Activated naive CD4-positive, alpha-beta T cell treated with anti-CD3 and anti-CD28 coated beads, Interleukin-2, amount 50 U/mL, for 72 hours (primary cell): ENCODE data around the gene NPHP4. TPM values are rescaled to one million over a fixed set of nuclear protein-coding genes. Genes with fewer than 3 reads are reported as not detected.

ENCODE experiments used
- ATAC-seq, 2 donors: fragments of 150-1000 bp; cut with Tn5 transposase; 2 replicates each; pipeline ENCODE4 v1.10.0; 2021; ENCODE audit warnings: mild to moderate bottlenecking in 2 of 2, moderate library complexity in 2 of 2
- DNase-seq, 2 donors: peaks; one replicate each; pipeline ENCODE4 v3.0.0; 2021 to 2022; ENCODE audit warnings: low spot score in 2 of 2
- H3K27ac Mint-ChIP-seq, 2 donors: one replicate each; pipeline ENCODE4 v1.8.0; 2022; ENCODE audit warnings: mild to moderate bottlenecking in 2 of 2, mixed read lengths in 2 of 2
- H3K36me3 Mint-ChIP-seq, 2 donors: one replicate each; pipeline ENCODE4 v1.8.0; 2022; ENCODE audit warnings: mixed read lengths in 2 of 2
- H3K9me3 Mint-ChIP-seq, 2 donors: one replicate each; pipeline ENCODE4 v1.8.0; 2022; ENCODE audit warnings: mixed read lengths in 2 of 2
- total RNA-seq, 2 donors: library from RNA; stranded (reverse); gene quantifications; one replicate each; pipeline ENCODE4 v1.2.3, GENCODE V29; 2022

NPHP4 gene
- total RNA-seq, 2 donors from 2014 or later: 10.0 to 22.5 TPM

GRCh38 chr1:5943343-5944124 is 48.7 kb downstream of the NPHP4 start:
- no peak overlapping the region for H3K27ac Mint-ChIP-seq
- no peaks in the 10 kb centered on the region for H3K36me3 Mint-ChIP-seq
- H3K9me3 Mint-ChIP-seq: no peaks in the 10 kb centered on the region
- ATAC-seq: no peak
- no peak for DNase-seq

DNA sequence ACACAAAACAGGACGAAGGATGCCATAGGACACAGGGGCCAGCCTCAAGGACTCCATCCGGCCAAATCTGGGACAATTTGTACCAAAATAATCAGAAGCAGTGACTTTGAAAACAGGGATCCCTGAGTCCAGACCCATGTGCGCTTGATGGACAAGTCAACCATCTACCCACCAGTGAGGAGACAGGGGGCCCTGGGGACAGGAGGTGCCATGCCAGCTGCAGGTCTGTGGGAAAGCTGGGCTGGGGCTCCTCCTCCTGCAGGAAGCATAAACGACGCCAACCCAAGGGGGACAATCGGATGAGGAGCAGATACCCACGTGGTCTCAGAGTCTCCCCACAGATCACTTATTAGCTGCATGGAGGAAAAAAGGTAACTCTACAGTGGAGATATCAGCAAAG is 50.6 kb downstream of the NPHP4 start:
- DNase-seq: no peak
- ATAC-seq: no peak
- Mint-ChIP-seq H3K27ac (no peak overlapping the region), H3K9me3 (no peaks in the 10 kb centered on the region), H3K36me3 (no peaks in the 10 kb centered on the region)

DNA sequence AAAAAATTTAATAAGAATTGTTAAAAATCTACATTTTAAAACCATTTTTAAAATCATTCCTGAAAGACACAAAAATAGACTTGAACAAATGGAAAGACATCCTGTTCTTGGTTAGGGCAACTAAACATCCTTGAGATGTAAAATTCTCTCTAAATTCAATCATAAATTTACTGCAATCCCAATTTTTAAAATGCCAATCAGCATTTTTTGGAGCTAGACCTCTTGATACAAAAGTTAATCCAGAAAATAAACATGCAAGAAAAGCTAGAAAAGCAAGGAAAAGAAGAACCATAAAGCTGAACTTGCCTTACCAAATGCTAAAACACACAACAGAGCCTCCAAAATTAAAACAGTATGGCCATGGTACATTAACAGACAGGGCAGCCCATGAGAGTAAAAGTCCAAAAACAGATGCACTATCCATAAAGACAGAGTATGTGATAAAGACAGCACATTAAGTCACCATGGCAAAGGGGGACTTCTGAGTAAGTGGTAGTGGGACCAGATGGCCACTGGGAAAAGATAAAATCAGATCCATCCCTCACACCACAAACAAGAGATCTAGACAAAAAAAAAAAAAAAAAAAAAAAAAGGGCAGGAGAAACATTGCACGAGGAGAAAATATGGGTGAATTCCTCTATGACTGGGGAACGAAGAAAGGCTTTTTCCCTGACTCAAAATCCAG is 51.4 kb downstream of the NPHP4 start:
- Mint-ChIP-seq H3K36me3 (no peaks in the 10 kb centered on the region), H3K9me3 (no peaks in the 10 kb centered on the region), H3K27ac (no peak overlapping the region)
- no peak for DNase-seq
- no peak for ATAC-seq

DNA sequence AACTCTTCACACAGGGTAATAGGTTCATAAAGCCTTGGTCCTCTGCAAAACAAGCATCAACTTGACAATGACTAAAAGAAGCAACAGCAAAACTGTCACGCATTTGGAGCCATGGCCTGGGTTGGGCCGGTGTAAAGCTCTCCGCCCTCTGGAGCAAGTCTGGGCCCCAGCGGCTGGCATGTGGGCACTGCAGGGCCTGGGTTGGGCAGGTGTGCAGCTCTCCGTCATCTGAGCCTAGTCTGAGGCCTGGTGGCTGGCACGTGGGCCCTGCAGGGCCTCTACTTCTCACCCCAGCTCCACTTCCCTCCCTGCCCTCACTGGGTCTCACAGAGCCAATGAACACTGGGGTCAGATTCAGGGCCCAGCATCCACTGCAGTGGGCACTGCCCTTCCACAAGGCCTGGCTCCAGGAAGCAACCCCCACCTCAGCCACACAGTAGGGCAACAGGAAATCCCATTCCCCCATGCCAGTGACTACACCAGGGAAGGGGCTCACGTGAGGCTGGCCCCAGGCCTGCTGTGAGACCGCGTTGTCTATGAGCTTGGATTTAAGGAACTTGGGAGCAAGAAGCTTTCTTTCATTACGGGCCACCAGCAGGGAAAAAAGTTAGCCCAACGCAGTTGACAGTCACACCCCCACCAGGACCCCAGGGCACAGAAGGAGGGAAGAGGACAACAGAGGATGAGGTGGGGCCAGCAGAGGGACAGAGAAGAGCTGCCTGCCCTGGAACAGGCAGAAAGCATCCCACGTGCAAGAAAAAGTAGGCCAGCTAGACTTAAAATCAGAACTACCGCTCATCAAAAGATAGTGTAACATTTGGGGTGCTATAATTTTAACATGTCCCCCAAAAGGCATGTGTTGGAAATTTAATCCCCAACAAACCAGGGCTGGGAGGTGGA is 52.7 kb downstream of the NPHP4 start:
- Mint-ChIP-seq H3K36me3 (no peaks in the 10 kb centered on the region), H3K27ac (no peak overlapping the region), H3K9me3 (no peaks in the 10 kb centered on the region)
- ATAC-seq (no peak), DNase-seq (no peak)

- Mint-ChIP-seq H3K9me3 (no peaks in the 10 kb centered on the region), H3K27ac (no peak overlapping the region), H3K36me3 (no peaks in the 10 kb centered on the region)
- ATAC-seq (no peak), DNase-seq (no peak)
Measured at GRCh38 chr1:5938101-5938646, 54.1 kb downstream of the NPHP4 start.

GRCh38 chr1:5937373-5937857 is 54.8 kb downstream of the NPHP4 start:
- H3K9me3 Mint-ChIP-seq: no peaks in the 10 kb centered on the region
- H3K27ac Mint-ChIP-seq: no peak overlapping the region
- H3K36me3 Mint-ChIP-seq: peaks cover 6 to 7% of the 10 kb centered on the region in 2 donors
- no peak for ATAC-seq
- no peak for DNase-seq

- Mint-ChIP-seq H3K9me3 (no peaks in the 10 kb centered on the region), H3K27ac (peak overlapping the region in 1 of 2 donors; percentile 13), H3K36me3 (peaks cover 7 to 12% of the 10 kb centered on the region in 2 donors)
- ATAC-seq (no peak), DNase-seq (no peak)
Measured at GRCh38 chr1:5936621-5937372, 55.4 kb downstream of the NPHP4 start.

- Mint-ChIP-seq H3K36me3 (peaks cover 7 to 13% of the 10 kb centered on the region in 2 donors), H3K27ac (no peak overlapping the region), H3K9me3 (no peaks in the 10 kb centered on the region)
- ATAC-seq: no peak
- no peak for DNase-seq
Measured at GRCh38 chr1:5936126-5936525, 56.1 kb downstream of the NPHP4 start.

DNA sequence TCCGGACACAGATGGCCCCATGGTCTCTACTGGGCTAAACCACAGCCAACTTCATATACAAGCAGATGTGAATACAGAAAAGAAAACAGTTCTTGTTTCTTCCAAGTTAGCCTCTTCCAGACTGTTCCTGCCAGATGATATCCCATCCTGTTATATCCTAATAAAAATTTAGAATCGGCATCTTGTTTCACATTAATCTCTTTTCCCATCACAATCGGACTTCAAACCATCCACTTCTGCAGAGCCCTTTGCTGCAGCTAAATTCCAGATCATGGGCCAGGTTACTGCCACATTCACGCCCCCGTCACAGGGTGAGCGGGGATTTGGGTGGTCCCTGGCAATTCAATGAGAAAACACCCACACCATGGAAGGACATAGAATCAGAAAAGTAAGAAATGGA is 57.2 kb downstream of the NPHP4 start:
- ATAC-seq (no peak), DNase-seq (no peak)
- peaks cover 7 to 13% of the 10 kb centered on the region in 2 donors for H3K36me3 Mint-ChIP-seq
- no peaks in the 10 kb centered on the region for H3K9me3 Mint-ChIP-seq
- H3K27ac Mint-ChIP-seq: no peak overlapping the region

GRCh38 chr1:5934058-5934884 is 58.0 kb downstream of the NPHP4 start:
- ATAC-seq: no peak
- no peaks in the 10 kb centered on the region for H3K9me3 Mint-ChIP-seq

DNA sequence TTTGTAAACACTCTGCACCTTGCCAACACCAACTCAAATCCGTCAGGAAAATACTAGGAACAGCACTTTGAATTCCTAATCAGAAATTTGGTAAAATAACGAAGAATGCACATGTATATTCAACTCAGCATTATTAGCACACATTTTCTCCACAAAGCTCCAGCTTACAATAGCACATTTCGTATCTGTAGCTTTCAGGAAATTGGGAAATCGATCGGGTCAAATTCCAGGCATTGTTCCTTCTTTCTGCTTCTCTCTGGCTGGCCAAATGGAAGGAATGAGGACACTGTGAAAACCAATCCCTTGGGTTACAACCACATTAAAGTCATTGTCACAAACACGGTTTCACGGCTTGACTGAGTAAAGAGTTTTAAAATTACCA is 58.6 kb downstream of the NPHP4 start:
- DNase-seq: no peak
- H3K9me3 Mint-ChIP-seq: no peaks in the 10 kb centered on the region
- H3K36me3 Mint-ChIP-seq: peaks cover 7 to 13% of the 10 kb centered on the region in 2 donors
- no peak for ATAC-seq
- no peak overlapping the region for H3K27ac Mint-ChIP-seq

More at GRCh38 chr1:5934058-5934884, 58.0 kb downstream of the NPHP4 start:
- H3K36me3 Mint-ChIP-seq: peaks cover 7 to 13% of the 10 kb centered on the region in 2 donors
- no peak overlapping the region for H3K27ac Mint-ChIP-seq
- no peak for DNase-seq

GRCh38 chr1:5933050-5933449 is 59.2 kb downstream of the NPHP4 start:
- ATAC-seq: no peak
- Mint-ChIP-seq H3K36me3 (peaks cover 7 to 13% of the 10 kb centered on the region in 2 donors), H3K9me3 (no peaks in the 10 kb centered on the region), H3K27ac (no peak overlapping the region)
- DNase-seq: no peak

- ATAC-seq (no peak), DNase-seq (no peak)
- Mint-ChIP-seq H3K36me3 (peaks cover 14 to 22% of the 10 kb centered on the region in 2 donors), H3K9me3 (no peaks in the 10 kb centered on the region), H3K27ac (peak overlapping the region in 1 of 2 donors; percentile 18)
Measured at GRCh38 chr1:5928714-5929400, 63.4 kb downstream of the NPHP4 start.

- ATAC-seq (no peak), DNase-seq (no peak)
- peaks cover 14 to 19% of the 10 kb centered on the region in 2 donors for H3K36me3 Mint-ChIP-seq
- H3K27ac Mint-ChIP-seq: peak overlapping the region; percentile 18 to 19
- no peaks in the 10 kb centered on the region for H3K9me3 Mint-ChIP-seq
Measured at GRCh38 chr1:5927506-5928370, 64.5 kb downstream of the NPHP4 start.
